KOPT-K1 (cell line): Measurements from ENCODE around the gene YIPF1.
A peak's percentile ranks its signal among the peaks of the same experiment; 100 is the strongest.
"Not testable (repeated sequence)": the region's sequence is repeated elsewhere in the genome, so short reads cannot be mapped to it uniquely, and the experiment has no call there.

Experiments used
- H3K27ac ChIP-seq: fragments of 200-600 bp; sonication (generic); 2 replicates; pipeline ENCODE4 v1.5.1; 2016; ENCODE audit warnings: antibody characterized with exemption, mild to moderate bottlenecking, low read depth, low read length; ENCODE audit not compliant: poor library complexity, severe bottlenecking
- H3K36me3 ChIP-seq: fragments of 200-600 bp; sonication (generic); 2 replicates; pipeline ENCODE4 v1.5.1; 2017; ENCODE audit warnings: antibody characterized with exemption, mild to moderate bottlenecking, low read length, moderate library complexity; ENCODE audit not compliant: insufficient read depth
- H3K9me3 ChIP-seq: fragments of 200-600 bp; sonication (generic); 2 replicates; pipeline ENCODE4 v1.5.1; 2017; ENCODE audit warnings: antibody characterized with exemption, low read length, mild to moderate bottlenecking; ENCODE audit not compliant: insufficient read depth, poor library complexity, severe bottlenecking

The YIPF1 gene

DNA sequence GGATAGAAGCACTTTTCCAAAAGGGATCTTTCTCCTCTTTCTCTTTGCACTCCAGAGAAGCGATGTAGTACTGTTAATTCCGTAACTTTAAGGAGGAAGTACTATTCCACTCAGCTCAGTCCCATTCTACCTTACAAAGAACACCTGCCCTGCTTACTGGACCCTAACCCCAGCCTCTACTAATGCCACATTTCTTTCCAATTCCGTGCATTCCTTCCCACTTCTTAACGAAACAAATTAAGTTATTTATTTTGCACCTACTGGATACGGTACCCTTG, 52.0 kb downstream of the YIPF1 start:
- H3K36me3 ChIP-seq = peaks cover 29% of the 10 kb centered on the region
- peak overlapping the region; percentile 99 for H3K27ac ChIP-seq
- H3K9me3 ChIP-seq = no peaks in the 10 kb centered on the region

DNA sequence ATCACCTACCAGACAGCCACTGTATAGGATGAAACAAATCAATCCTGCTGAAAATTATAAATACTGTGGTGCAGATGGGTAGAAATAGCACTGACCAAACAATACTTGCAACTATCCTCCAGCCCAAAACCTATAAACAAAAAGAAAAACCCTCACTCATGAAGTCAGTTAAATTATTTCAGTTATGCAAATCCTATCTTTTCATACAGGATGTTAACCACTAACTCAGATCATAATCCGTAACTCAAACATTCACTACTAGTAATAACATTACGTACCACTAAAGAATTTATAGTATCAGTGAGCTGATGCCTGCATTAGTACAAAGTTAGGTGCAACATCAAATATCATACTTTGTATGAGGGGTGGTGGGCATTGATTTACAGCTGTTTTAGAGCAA, 54.1 kb downstream of the YIPF1 start:
- Histone ChIP-seq H3K27ac (peak overlapping the region; percentile 9), H3K36me3 (peaks cover 47% of the 10 kb centered on the region), H3K9me3 (no peaks in the 10 kb centered on the region)

GRCh38 chr1:53834776-53835175, 54.8 kb downstream of the YIPF1 start:
- Histone ChIP-seq H3K36me3 (peaks cover 54% of the 10 kb centered on the region), H3K27ac (no peak overlapping the region), H3K9me3 (no peaks in the 10 kb centered on the region)

- H3K27ac ChIP-seq = no peak overlapping the region
- peaks cover 66% of the 10 kb centered on the region for H3K36me3 ChIP-seq
- no peaks in the 10 kb centered on the region for H3K9me3 ChIP-seq
Measured at GRCh38 chr1:53833393-53833792, 56.2 kb downstream of the YIPF1 start.

DNA sequence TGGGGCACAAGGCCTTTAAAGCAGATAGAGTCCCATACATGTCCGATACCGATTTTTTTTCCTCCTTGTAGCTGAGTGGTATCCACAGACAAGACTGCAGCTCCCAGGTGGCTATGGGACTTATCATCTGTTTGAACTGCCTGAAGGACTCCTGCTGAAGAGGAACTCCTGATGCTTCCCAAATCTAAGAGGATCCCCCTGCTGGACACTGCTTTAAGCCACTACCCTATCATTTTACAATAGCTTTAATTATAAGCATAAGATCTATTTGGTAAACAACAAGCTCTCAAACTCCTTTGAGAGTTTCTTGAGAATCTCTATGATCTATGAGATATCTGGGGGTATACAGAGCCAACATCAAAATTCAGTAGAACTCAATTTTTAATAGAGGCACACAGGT, 63.2 kb downstream of the YIPF1 start:
- Histone ChIP-seq H3K36me3 (peaks cover 96% of the 10 kb centered on the region), H3K9me3 (no peaks in the 10 kb centered on the region), H3K27ac (no peak overlapping the region)

DNA sequence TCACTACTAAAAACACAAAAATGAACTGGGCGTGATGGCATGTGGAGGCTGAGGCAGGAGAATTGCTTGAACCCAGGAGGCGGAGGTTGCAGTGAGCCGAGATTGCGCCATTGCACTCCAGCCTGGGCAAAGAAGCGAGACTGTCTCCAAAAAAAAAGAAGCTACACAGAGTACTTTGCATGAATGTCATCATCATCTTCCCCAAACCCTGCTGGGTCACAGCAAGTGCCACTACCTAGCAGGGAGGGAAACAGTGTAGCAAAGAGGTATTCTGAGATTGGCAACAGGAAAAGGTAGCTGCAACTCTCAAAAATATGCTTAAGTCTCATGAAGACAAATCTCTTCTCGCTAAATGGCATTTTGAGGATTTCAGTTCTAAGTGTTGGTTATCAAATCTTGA, 64.3 kb downstream of the YIPF1 start:
- Histone ChIP-seq H3K9me3 (no peaks in the 10 kb centered on the region), H3K27ac (no peak overlapping the region), H3K36me3 (peaks cover 97% of the 10 kb centered on the region)

DNA sequence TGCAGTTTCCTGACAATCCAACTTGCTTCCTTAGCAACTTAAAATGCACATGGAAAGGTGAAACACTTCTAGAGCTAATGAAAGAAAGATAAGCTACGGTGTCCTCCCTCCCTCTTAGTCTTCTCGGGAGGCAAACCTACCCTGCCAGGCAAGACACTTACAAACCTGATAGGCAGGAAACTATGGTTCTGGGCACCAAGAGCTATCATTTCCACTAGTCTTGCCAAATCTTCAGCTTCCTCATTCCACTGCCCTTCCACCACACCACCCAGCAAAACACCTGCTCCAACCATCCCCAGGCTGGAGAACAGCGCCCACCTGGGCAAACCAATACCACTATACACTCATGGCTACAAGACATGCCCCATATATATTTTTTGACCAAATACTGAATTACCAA, 66.7 kb downstream of the YIPF1 start:
- H3K36me3 ChIP-seq = peaks cover 100% of the 10 kb centered on the region
- no peak overlapping the region for H3K27ac ChIP-seq
- no peaks in the 10 kb centered on the region for H3K9me3 ChIP-seq

- Histone ChIP-seq H3K36me3 (peaks cover 100% of the 10 kb centered on the region), H3K9me3 (no peaks in the 10 kb centered on the region), H3K27ac (no peak overlapping the region)
Measured at GRCh38 chr1:53821380-53821779, 68.2 kb downstream of the YIPF1 start.

GRCh38 chr1:53819387-53819786, 70.2 kb downstream of the YIPF1 start:
- no peak overlapping the region for H3K27ac ChIP-seq
- peaks cover 98% of the 10 kb centered on the region for H3K36me3 ChIP-seq
- H3K9me3 ChIP-seq = no peaks in the 10 kb centered on the region

DNA sequence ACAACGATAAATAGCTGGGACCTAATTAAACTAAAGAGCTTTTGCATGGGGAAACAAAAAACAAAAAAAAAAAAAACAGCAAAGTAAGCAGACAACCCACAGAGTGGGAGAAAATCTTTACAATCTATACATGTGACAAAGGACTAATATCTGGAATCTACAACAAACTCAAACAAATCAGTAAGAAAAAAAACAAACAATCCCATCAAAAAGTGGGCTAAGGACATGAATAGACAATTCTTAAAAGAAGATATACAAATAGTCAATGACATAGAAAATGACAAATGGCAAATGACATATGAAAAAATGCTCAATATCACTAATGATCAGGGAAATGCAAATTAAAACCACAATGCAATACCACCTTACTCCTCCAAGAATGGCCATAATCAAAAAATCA, 73.0 kb downstream of the YIPF1 start:
- H3K27ac ChIP-seq, H3K9me3 ChIP-seq: not testable (repeated sequence)
- peaks cover 92% of the 10 kb centered on the region for H3K36me3 ChIP-seq

GRCh38 chr1:53815484-53815883, 74.1 kb downstream of the YIPF1 start:
- H3K9me3 ChIP-seq, H3K27ac ChIP-seq: not testable (repeated sequence)
- H3K36me3 ChIP-seq = peaks cover 92% of the 10 kb centered on the region

DNA sequence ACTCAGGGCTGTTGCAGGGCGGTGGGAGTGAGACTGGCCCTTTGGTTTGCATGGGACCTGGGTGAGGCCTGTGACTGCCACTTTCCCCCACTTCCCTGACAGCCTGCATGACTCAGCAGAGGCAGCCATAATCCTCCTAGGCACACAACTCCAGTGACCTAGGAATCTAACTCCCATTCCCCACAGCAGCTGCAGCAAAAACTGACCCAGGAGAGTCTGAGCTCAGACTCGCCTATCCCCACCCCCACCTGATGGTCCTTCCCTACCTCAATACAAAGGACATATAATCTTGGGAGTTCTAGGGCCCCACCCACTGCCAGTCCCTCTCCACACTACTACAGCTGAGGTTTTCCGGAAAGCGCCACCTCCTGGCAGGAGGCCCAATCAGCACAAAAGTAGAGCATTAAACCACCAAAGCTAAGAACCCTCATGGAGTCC, 78.2 kb downstream of the YIPF1 start:
- Histone ChIP-seq H3K9me3 (no peaks in the 10 kb centered on the region), H3K36me3 (peaks cover 92% of the 10 kb centered on the region), H3K27ac (no peak overlapping the region)

- no peaks in the 10 kb centered on the region for H3K9me3 ChIP-seq
- H3K27ac ChIP-seq = no peak overlapping the region
- H3K36me3 ChIP-seq = peaks cover 92% of the 10 kb centered on the region
Measured at GRCh38 chr1:53810497-53810896, 79.1 kb downstream of the YIPF1 start.

- Histone ChIP-seq H3K36me3 (peaks cover 92% of the 10 kb centered on the region), H3K27ac (no peak overlapping the region), H3K9me3 (no peaks in the 10 kb centered on the region)
Measured at GRCh38 chr1:53810007-53810406, 79.6 kb downstream of the YIPF1 start.

- Histone ChIP-seq H3K36me3 (peaks cover 99% of the 10 kb centered on the region), H3K27ac (no peak overlapping the region), H3K9me3 (no peaks in the 10 kb centered on the region)
Measured at GRCh38 chr1:53807916-53808315, 81.7 kb downstream of the YIPF1 start.

GRCh38 chr1:53804791-53805505, 84.6 kb downstream of the YIPF1 start:
- Histone ChIP-seq H3K36me3 (peaks cover 99% of the 10 kb centered on the region), H3K27ac (no peak overlapping the region), H3K9me3 (no peaks in the 10 kb centered on the region)
